RPMI8226 (cell line): ENCODE data around the gene NAV3.

Source experiments
- DNase-seq: peaks from one replicate; pipeline ENCODE4 v3.0.0-alpha.2; 2015

Gene NAV3, protein sequence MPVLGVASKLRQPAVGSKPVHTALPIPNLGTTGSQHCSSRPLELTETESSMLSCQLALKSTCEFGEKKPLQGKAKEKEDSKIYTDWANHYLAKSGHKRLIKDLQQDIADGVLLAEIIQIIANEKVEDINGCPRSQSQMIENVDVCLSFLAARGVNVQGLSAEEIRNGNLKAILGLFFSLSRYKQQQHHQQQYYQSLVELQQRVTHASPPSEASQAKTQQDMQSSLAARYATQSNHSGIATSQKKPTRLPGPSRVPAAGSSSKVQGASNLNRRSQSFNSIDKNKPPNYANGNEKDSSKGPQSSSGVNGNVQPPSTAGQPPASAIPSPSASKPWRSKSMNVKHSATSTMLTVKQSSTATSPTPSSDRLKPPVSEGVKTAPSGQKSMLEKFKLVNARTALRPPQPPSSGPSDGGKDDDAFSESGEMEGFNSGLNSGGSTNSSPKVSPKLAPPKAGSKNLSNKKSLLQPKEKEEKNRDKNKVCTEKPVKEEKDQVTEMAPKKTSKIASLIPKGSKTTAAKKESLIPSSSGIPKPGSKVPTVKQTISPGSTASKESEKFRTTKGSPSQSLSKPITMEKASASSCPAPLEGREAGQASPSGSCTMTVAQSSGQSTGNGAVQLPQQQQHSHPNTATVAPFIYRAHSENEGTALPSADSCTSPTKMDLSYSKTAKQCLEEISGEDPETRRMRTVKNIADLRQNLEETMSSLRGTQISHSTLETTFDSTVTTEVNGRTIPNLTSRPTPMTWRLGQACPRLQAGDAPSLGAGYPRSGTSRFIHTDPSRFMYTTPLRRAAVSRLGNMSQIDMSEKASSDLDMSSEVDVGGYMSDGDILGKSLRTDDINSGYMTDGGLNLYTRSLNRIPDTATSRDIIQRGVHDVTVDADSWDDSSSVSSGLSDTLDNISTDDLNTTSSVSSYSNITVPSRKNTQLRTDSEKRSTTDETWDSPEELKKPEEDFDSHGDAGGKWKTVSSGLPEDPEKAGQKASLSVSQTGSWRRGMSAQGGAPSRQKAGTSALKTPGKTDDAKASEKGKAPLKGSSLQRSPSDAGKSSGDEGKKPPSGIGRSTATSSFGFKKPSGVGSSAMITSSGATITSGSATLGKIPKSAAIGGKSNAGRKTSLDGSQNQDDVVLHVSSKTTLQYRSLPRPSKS (N-terminal part only)

DNA sequence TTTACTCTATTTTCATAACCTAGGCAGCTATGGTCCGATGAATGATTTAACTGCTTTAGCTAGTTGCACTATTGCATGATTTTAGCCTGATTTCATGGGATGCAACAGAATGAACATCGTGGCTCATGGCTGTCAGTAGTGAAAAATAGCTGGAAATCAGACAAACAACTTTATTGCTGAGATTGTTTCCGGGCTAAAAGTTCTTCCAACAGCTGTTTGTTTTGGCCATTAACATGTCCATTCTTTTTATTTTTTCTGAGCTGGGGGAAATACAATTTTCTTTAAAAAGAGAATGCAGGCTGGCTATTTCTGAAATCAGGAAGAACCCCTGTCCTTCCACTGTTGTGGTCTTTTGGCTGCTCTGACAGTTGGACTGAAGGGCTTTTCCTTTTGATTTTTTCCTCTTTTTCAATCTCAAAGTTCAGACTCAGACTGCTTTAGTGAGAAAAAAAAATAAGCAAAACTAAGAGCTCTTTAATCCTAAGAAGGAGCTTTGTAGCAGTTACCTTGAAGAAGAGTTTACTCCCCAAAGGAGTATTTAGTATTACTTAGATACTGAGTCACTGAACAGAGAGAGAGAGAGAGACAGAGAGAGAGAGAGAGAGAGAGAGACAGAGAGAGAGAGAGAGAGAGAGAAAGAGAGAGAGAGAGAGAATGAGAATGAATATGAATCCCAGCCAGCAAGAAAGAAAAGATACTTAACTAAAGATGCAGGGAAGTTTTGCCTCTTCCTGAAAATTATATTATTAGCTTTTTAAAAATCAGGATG lies at the start of gene NAV3:
TSS of gene NAV3 (plus strand) at position 312 of the 769 bp plus-strand sequence. CDS start 568 bp downstream, outside the sequence.
- no peak for DNase-seq

DNA sequence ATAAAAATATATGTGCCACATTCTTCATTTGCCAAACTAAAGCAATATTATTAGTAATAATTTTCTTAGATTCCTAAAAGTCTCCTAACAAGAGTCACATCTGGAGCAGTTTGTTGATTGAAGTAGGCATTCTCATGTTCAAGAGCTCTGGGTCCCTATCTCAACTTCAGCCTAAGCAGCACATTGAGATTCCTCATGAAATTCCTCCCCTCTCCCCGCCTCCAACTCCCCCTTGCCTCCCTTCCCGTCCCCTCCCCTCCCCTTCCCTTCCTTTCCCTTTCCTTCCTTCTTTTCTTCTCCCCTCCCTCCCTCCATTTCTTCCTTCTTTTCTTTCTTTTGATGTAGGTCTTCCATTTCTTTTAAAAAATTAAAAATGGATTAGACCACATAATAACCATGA lies 48.7 kb upstream of the NAV3 start:
- no peak for DNase-seq

DNA sequence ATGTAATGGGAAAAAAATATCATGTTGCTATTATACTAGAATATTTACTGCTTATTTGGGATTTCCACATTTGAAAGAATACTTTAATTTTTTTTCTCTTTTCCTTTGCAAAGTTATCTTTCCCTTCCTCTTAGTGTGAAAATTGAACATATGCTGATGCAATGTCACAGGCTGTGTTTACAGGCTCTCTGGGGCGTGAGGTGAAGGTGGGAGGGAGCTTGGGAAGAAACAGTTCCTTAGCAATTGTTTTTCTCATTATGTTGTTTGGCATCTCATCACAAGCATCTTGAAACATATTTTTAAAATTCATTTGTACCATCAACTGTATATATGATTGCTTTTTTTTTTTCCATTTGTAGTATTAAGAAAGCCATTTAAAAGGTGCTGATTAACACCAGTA lies 47.9 kb upstream of the NAV3 start:
- DNase-seq, result no peak

DNA sequence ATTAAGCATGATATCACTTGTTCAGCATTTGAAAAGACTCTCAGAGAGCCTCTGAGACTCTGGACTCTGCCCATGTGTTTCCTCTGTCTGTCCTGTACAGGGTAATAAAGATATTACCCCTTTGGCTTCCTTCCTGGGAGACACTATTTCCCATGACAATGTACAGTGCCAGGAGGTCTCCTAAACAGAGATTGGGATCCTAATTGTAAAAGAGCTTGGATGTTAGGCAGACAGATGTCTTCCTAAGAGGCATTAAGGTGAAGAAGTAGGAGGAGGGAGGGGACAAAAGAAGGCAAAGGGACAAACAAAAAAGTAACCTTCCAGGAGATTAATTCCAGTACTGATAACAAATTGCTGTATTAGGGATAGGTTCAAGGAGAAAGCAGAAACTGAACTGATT lies 45.5 kb upstream of the NAV3 start:
- no peak for DNase-seq

DNA sequence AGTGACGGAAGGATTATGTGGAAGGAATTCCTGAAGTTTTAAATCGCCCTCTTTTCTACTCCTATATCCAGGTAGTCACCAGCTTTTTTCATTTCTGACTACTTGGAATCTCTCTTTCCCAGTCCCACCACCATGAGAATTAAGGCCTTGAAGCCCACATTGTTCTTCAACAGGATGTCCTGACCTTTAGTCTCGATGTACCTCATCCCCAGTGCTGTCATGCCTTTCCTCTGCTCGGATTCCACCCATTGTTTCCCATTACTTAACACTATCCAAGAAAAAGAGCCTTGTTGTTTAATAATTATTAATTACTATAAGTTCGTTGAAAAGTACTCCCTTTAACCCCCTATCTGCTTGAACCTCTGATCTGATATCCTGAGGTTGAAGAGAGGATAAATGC lies 44.0 kb upstream of the NAV3 start:
- DNase-seq, result no peak

DNA sequence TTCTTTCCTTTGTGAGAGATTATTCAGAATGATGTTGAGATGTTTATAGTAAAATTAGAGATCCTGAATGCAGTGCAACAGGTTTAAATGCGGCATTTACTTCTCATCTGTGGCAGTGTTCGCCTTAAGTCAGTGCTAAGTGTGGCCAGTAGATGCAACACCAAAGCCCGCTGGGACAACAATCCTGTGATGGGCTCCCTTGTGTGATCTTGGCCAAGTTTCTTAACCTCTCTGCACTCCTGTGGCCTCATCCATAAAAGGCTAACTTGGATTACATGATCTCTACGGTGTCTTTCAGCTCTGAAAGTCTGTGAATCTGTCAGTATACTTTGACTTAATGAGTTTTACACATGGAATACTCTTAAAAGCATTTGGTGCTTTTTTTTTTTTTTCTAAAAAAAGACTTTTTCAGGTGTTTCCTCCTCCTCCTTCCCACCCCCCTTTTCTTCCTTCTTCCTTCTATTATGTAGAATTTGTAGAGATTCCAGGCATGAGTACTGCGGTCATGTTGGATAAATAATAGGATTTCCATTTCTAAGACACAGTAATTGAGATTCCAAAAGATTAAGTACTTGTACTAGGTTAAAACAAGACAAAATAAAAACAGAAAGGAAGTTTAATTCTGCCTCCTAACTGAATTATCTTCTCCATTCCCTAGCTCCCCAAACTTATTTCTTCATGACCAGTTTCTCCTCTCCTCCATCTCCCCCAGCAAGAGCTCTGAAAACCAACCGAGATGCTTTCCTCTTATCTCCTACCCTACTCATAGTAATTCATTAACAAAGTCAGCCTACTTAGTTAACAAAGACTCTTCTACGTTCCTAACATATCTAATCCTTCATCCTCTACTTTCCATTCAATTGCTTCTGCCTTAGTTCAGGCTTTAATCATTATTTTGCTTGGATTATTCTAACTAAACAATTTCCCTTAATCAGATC lies 42.2 kb upstream of the NAV3 start:
- DNase-seq, result no peak

DNA sequence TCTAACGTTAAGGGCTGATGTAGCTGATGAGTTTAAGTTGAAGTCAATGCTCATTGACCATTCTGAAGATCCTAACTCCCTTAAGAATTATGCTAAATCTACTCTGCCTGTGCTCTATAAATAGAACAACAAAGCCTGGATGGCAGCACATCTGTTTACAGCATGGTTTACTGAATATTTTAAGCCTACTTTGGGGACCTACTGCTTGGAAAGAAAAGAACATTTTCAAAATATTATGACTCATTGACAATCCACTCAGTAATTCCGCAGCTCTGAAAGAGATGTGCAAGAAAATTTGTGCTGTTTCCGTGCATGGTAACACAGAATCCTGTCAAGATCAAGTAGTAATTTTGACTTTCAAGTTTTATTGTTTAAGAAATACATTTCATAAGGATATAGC lies 35.0 kb upstream of the NAV3 start:
- DNase-seq, result no peak

DNA sequence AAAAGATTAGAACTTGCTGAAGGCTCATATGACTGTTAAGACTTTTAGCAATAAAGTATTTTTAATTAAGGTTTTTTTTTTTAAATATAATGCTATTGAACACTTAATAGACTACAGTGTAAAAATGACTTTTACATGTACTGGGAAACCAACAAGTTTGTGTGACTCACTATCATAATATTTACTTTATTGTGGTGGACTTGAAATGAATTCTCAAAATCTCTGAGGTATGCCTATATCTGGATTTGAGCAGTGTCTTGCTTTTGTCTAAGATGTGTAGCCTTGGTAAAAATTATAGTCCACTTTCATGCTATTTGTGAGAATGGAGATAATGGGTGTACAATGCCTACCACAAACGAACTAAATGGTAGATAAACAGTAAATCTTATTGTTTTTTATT lies 33.9 kb upstream of the NAV3 start:
- no peak for DNase-seq

DNA sequence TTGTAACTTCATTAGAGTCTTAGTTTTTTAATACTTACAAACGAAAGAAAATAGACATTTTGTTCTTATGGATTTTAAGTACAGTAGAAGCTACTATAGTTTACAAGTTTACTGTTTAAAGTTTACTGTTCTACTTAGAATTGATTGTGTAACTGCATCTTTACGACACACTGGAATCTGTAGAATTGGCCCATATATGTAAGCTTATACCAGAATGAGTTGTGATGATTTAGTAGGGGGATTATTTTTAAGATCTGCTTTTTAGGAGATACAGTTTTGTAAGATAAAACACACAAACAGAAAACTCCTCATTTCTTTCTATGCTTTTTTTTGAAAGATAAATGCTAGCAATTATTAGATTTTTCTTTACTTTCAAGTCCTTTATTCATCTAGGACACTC lies 30.2 kb upstream of the NAV3 start:
- no peak for DNase-seq

DNA sequence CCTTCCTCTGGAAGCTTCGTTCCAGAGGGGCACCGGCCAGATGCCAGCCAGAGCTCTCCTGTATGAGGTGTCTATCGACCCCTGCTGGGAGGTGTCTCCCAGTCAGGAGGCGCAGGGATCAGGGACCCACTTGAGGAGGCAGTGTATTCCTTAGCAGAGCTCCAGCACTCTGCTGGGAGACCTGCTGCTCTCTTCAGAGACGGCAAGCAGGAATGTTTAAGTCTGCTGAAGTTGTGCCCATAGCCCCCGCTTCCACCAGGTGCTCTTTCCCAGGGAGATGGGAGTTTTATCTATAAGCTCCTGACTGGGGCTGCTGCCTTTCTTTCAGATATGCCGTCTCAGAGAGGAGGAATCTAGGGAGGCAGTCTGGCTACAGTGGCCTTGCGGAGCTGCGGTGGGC lies 22.2 kb upstream of the NAV3 start:
- DNase-seq, result no peak

DNA sequence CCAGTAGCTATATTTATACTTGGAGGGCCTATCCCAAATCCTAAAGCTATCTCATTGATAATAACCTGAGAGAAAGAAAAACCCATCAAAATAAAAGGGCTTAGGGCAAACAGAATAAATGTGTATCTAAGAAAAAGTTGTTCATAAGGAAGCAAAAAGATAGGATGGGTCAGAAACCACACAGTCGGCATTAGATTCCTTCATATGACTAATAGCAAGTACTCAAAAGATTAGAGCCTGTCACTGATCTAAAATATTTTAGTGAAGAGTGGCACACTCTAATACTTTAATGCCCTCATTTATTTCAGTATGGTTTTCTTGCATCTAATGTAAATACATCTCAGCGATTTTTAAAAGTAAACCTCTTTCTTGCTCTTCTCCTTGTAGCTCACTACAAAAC lies 17.1 kb upstream of the NAV3 start:
- no peak for DNase-seq

DNA sequence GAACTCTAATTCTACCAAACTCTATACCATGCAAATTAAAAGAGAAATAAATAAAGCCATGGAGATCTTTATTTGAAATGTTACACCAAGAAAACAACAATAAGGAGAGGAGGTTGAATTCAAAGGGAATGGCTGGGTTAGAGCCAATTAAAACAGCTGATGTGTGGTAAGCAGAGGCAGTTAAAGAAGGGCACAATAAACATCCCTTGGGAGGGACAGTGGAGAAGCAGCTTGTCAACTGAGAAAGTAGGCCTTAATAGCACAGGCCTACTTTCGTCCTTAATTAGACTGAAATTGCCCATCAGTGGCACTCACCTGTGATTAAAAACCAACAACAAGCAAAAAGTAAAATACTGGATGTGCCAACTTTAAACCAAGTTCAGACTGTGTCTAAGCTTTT lies 16.3 kb upstream of the NAV3 start:
- no peak for DNase-seq

DNA sequence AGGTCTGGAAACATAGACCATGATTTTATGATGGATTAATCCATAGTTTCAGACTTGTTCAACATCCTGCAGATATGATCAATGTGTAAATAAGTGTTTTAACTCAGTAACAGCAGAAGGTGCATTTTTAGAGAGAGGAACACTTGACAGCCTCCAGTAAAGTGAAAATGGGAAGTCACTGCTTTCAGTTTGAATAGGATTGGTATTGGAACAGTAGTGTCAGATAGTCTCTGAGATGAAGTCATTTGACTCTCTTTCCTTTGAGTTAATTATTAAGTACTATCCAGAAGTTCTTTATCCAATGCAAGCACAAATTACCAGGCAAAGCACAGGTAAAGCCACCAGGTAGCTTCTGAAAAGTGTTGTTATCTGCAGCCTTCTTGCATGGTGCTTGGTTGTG lies 14.5 kb upstream of the NAV3 start:
- DNase-seq, result no peak

DNA sequence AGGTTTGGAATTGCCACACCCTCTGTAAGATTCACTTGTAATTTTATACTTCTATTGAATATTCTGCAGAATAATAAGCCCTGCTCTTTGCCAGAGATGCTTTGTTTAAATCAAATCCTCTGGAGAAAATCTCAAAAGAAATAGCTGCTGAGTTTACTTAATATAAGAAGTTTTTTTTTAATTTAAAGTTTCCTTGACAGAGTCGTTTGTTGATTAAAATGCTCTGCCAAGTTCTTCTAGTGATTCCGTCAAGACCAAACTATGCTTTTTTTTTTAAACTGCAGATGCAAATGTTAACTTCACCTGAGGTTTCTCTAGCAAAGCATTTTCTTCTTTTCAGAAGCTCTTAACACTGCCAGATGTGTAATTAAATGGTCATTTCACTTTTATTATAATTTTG lies 13.4 kb upstream of the NAV3 start:
- no peak for DNase-seq

DNA sequence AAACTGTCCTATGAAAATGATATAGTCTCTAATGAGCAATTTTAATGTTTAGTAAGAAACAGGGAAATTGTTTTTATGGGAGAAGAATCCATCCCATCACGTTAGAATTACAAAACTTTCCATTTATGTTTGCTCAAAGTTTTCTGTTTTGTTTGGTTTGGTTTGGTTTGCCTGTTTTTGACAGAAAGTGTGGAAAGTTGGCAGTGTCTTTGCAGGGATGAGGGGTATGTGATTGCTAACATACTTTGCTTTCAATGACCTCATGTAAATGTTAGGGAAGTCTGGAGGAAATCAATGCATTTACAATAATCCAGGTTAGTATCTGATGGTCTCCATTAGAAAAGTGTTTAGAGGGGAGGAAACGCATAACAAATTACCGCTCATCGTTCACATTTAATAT lies 12.3 kb upstream of the NAV3 start:
- no peak for DNase-seq

DNA sequence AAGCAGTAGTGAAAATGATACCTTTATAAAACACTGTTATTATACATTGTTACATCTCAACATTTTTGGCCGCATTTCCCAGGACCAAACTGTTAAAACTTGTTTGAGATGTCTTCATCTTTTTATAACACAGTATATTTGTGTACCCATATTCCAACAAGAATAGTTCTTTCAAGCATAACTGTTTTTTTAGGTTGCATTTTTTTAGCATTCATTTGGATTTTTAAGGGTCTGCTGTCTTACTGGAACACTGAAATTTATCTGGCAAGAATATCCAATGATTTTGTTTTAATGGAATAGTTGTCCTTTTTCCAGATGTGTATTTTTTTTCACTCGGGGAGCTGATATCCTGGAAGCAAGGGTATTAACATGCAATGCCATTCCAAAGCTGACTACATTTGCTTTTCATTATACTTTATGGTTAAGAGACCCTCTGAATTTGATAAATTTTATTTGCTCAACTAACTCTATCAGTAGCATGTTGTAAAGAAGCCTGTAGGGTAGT lies 8.9 kb upstream of the NAV3 start:
- DNase-seq, result no peak

DNA sequence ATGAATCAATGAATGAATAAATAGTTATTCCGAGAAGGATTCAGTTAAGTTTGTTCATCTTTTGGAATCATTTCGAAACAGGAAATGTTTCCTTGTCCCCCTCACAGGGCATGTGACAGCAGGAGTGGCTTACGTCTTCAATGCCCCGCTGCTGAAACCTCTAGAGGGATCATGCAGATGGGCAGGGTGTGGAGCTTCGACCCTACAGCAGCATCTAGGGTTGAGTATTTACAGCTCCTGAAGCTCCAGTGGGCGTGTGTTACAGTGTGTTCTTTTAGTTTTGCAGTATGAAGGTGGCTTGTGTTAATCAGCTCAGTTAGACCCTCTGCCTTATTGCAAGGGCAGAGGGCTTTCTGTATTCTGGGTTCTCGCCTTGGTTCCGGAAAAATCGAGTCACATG lies 2.6 kb downstream of the NAV3 start:
- DNase-seq, result no peak

DNA sequence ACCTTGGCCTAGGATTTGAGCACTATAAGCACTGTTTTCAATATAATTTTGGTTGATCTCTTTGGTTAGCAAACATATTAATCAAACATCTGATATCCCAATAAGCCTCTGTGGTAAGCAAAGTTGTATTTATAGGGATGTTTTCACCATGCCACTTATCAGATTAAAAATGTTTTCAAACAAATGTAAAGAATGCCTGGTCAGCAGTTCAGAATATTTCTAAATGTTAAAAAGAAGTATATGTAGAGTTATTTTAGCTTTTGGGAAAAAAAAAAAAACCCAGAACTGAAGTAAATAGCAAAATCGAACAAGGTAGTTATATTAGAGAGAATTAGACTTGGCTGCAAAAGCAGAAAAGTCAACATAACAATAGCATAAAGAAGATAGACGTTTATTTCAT lies 3.9 kb downstream of the NAV3 start:
- DNase-seq, result no peak

DNA sequence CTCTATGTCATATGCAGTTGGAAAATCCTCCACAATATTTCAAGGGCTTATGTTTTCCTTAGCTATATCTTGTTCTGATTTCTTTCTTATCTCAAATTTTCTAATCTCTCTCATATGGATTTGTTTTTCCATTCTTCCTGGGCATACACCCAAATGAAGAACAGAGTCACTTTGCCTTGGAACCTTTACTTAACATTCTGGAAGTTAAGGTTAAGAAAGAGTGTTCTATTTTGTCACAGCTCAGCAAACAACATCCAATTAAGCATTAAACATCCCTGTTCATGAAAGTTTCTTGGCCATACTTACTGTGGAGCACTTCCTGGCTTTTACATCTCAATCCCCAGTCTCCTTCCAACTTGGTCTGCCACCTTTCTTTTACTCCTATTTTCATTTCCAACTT lies 5.3 kb downstream of the NAV3 start:
- no peak for DNase-seq

DNA sequence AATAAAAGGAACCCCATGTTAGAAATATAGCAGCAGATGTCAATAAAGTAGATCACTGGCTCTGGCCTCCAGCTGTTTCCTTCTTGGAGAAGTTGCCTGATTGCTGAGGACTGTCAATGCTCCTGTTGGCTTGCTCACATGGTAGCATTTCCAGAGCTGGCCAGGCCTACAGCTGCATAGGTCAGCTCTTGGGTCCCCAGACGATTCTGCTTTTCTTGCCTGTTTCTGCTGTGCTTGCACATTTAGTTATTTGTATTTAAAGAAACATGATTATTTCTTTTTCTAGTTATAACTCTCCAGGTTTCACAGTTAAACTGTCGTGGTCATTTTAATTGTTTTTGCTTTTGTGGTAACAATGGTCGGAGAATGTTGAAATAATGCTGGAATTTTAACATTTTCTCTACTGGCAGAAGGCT lies 7.2 kb downstream of the NAV3 start:
- peak; percentile 14 for DNase-seq

DNA sequence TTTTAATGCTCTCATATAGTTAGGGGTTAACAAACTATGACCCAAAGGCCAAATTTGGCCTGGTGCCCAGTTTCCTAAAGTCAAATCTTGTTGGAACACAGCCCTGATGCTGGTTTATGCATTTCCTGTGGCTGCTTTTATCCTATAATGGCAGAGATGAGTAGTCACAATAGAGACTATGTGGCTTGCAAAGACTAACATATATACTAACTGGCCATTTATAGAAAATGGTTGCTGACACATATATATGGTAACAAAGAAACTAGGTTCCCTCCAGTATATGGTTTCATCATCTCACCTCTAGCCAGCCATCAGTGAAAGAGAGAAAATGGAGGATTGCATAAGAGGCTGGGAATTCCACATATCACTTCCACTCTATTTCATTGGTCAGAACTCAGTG lies 10.8 kb downstream of the NAV3 start:
- DNase-seq, result peak; percentile 22

DNA sequence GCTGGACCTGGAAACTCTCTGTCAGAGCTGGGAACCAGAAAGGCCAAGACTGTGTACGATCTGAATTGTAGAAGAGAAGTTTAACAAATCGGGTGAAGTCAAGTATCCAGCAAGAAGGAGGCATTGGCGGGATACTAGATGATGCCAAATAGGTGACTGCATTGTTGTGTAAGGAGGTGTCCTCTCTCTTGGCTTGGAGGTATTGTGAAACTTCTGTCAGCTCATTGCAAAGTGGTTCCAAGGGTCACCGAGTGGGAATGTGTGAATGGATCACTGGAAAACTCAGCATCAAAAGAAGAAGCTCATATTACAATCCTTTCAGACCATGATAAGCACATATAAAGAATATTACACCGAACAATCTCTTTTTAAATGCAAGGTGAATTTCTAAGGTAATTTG lies 11.7 kb downstream of the NAV3 start:
- no peak for DNase-seq
